ENCODE measurements around the gene BLOC1S3.

- TF ChIP-seq POLR2A (IDR thresholded peaks at IDR 0.05) (no peak), CTCF (IDR thresholded peaks at IDR 0.05) (no peak)
Observed at GRCh38 chr19:45160870-45161737, 17.5 kb upstream of the BLOC1S3 start, which contains the start of gene NKPD1.
